ENCODE measurements around the gene MIPOL1.
"Not testable (repeated sequence)": the region's sequence is repeated elsewhere in the genome, so short reads cannot be mapped to it uniquely, and the experiment has no call there.

The MIPOL1 gene

DNA sequence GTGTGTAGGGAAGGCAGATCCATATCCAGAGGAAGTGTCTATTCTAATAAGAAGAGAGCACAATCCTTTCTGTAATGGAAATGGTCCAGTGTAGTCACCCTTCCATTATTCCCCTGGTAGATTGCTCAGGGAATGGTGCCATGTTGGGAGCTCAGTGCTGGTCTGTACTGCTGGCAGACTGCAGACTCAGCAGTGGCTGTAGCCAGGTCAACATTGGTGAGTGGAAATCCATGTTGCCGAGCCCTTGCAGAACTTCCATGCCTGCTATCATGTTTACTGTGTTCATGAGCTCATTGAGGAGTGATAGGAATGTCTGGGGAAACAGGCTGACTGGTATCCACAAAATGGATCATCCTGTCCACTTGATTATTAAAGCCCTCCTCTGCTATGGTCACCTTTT lies 128.7 kb downstream of the MIPOL1 start:
- H3K79me2 ChIP-seq (ENCODE audit: insufficient read depth, low read length): no peaks in the 10 kb centered on the region
- no peaks in the 10 kb centered on the region for H3K9me3 ChIP-seq (ENCODE audit: insufficient read depth, low read length)
- no peak overlapping the region for H3K27ac ChIP-seq (ENCODE audit: low read depth, low read length)
- no peak overlapping the region for H3K4me2 ChIP-seq (ENCODE audit: low read depth, low read length, poor library complexity, severe bottlenecking)
- H3K4me3 ChIP-seq (ENCODE audit: insufficient read depth, low read length, poor library complexity, severe bottlenecking): no peak overlapping the region
- H3K36me3 ChIP-seq (ENCODE audit: low read length): no peaks in the 10 kb centered on the region
- no peaks in the 10 kb centered on the region for H3F3A ChIP-seq (ENCODE audit: insufficient read depth)
- no peak overlapping the region for H3K9ac ChIP-seq (ENCODE audit: low read length)
- H4K20me1 ChIP-seq (ENCODE audit: low read depth, low read length): no peaks in the 10 kb centered on the region
- no peaks in the 10 kb centered on the region for H3K9me2 ChIP-seq (replicated peaks; ENCODE audit: insufficient read depth, low read length)
- no peak overlapping the region for H2AFZ ChIP-seq (ENCODE audit: low read depth, low read length, severe bottlenecking)
- H3K27me3 ChIP-seq (ENCODE audit: low read length): no peaks in the 10 kb centered on the region
- TF ChIP-seq CTCF (IDR thresholded peaks at IDR 0.05; ENCODE audit: insufficient read depth, low read length, poor library complexity, severe bottlenecking) (no peak), EZH2phosphoT487 (conservative IDR thresholded peaks at IDR 0.05; ENCODE audit: low read length) (no peak)

DNA sequence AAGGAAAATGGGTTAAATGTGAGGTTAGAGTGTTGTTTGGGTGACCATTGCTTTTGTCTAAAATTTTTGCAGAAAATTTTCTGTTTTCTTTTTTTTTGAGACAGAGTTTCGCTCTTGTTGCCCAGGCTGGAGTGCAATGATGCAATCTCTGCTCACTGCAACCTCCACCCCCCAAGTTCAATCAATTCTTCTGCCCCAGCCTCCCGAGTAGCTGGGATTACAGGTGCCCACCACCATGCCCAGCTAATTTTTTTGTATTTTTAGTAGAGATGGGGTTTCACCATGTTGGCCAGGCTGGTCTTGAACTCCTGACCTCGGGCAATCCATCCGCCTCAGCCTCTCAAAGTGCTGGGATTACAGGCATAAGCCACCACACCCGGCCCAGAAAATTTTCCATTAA lies 130.2 kb downstream of the MIPOL1 start:
- H3K4me3 ChIP-seq (ENCODE audit: insufficient read depth, low read length, poor library complexity, severe bottlenecking); H3K27me3 ChIP-seq (ENCODE audit: low read length); H3K9me3 ChIP-seq (ENCODE audit: insufficient read depth, low read length); H3K36me3 ChIP-seq (ENCODE audit: low read length); H3K9me2 ChIP-seq (replicated peaks; ENCODE audit: insufficient read depth, low read length); H4K20me1 ChIP-seq (ENCODE audit: low read depth, low read length); H3K79me2 ChIP-seq (ENCODE audit: insufficient read depth, low read length); H3K9ac ChIP-seq (ENCODE audit: low read length); H2AFZ ChIP-seq (ENCODE audit: low read depth, low read length, severe bottlenecking); H3F3A ChIP-seq (ENCODE audit: insufficient read depth); H3K4me2 ChIP-seq (ENCODE audit: low read depth, low read length, poor library complexity, severe bottlenecking); H3K27ac ChIP-seq (ENCODE audit: low read depth, low read length): not testable (repeated sequence)

GRCh38 chr14:37328673-37329072 lies 130.9 kb downstream of the MIPOL1 start:
- no peak overlapping the region for H2AFZ ChIP-seq (ENCODE audit: low read depth, low read length, severe bottlenecking)
- no peaks in the 10 kb centered on the region for H3K9me2 ChIP-seq (replicated peaks; ENCODE audit: insufficient read depth, low read length)
- H3F3A ChIP-seq (ENCODE audit: insufficient read depth): no peaks in the 10 kb centered on the region
- H3K79me2 ChIP-seq (ENCODE audit: insufficient read depth, low read length): no peaks in the 10 kb centered on the region
- H3K27ac ChIP-seq (ENCODE audit: low read depth, low read length): no peak overlapping the region
- no peak overlapping the region for H3K4me2 ChIP-seq (ENCODE audit: low read depth, low read length, poor library complexity, severe bottlenecking)
- no peak overlapping the region for H3K9ac ChIP-seq (ENCODE audit: low read length)
- no peaks in the 10 kb centered on the region for H3K9me3 ChIP-seq (ENCODE audit: insufficient read depth, low read length)
- H3K27me3 ChIP-seq (ENCODE audit: low read length): no peaks in the 10 kb centered on the region
- no peaks in the 10 kb centered on the region for H4K20me1 ChIP-seq (ENCODE audit: low read depth, low read length)
- H3K36me3 ChIP-seq (ENCODE audit: low read length): no peaks in the 10 kb centered on the region
- H3K4me3 ChIP-seq (ENCODE audit: insufficient read depth, low read length, poor library complexity, severe bottlenecking): no peak overlapping the region
- TF ChIP-seq EZH2phosphoT487 (conservative IDR thresholded peaks at IDR 0.05; ENCODE audit: low read length) (no peak), CTCF (IDR thresholded peaks at IDR 0.05; ENCODE audit: insufficient read depth, low read length, poor library complexity, severe bottlenecking) (no peak)

GRCh38 chr14:37329189-37330001 lies 131.7 kb downstream of the MIPOL1 start:
- H3K9ac ChIP-seq (ENCODE audit: low read length): no peak overlapping the region
- H3K4me3 ChIP-seq (ENCODE audit: insufficient read depth, low read length, poor library complexity, severe bottlenecking): no peak overlapping the region
- no peak for TF ChIP-seq EZH2phosphoT487 (conservative IDR thresholded peaks at IDR 0.05; ENCODE audit: low read length)
- TF ChIP-seq CTCF (IDR thresholded peaks at IDR 0.05; ENCODE audit: insufficient read depth, low read length, poor library complexity, severe bottlenecking): no peak
- no peaks in the 10 kb centered on the region for H3K9me3 ChIP-seq (ENCODE audit: insufficient read depth, low read length)
- no peaks in the 10 kb centered on the region for H4K20me1 ChIP-seq (ENCODE audit: low read depth, low read length)
- H2AFZ ChIP-seq (ENCODE audit: low read depth, low read length, severe bottlenecking): no peak overlapping the region
- no peak overlapping the region for H3K27ac ChIP-seq (ENCODE audit: low read depth, low read length)
- H3F3A ChIP-seq (ENCODE audit: insufficient read depth): no peaks in the 10 kb centered on the region
- H3K36me3 ChIP-seq (ENCODE audit: low read length): no peaks in the 10 kb centered on the region
- no peak overlapping the region for H3K4me2 ChIP-seq (ENCODE audit: low read depth, low read length, poor library complexity, severe bottlenecking)
- H3K79me2 ChIP-seq (ENCODE audit: insufficient read depth, low read length): no peaks in the 10 kb centered on the region
- no peaks in the 10 kb centered on the region for H3K27me3 ChIP-seq (ENCODE audit: low read length)
- no peaks in the 10 kb centered on the region for H3K9me2 ChIP-seq (replicated peaks; ENCODE audit: insufficient read depth, low read length)

All from SU-DHL-6 (cell line).